ENCODE data around the gene GSAP.
"Not testable (repeated sequence)": the region's sequence is repeated elsewhere in the genome, so short reads cannot be mapped to it uniquely, and the experiment has no call there.

Gene GSAP

GRCh38 chr7:77354914-77355313, 61.2 kb downstream of the GSAP start:
- no peak for DNase-seq (ENCODE audit: low spot score)

DNA sequence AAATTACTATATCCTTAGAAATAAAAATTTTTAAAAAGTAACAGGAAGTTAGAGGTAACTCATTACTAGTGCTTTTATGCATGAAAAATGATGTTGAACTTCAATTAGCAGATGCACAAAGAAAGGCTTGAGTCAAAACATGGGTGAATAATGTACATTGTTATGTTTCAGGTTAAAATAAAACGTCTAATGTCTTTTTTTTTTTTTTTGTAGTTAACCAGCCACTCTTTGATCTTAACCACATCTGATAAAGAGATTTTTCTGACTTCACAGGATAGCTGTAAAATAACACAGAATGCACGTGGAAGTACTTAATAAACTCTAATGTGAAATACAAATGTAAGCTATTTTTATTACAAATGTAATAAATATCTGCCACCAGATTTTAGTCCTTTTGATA, 61.7 kb downstream of the GSAP start:
- DNase-seq (ENCODE audit: low spot score): no peak

- DNase-seq (ENCODE audit: low spot score): no peak
Measured at GRCh38 chr7:77353911-77354310, 62.2 kb downstream of the GSAP start.

GRCh38 chr7:77353407-77353721, 62.8 kb downstream of the GSAP start:
- no peak for DNase-seq (ENCODE audit: low spot score)

DNA sequence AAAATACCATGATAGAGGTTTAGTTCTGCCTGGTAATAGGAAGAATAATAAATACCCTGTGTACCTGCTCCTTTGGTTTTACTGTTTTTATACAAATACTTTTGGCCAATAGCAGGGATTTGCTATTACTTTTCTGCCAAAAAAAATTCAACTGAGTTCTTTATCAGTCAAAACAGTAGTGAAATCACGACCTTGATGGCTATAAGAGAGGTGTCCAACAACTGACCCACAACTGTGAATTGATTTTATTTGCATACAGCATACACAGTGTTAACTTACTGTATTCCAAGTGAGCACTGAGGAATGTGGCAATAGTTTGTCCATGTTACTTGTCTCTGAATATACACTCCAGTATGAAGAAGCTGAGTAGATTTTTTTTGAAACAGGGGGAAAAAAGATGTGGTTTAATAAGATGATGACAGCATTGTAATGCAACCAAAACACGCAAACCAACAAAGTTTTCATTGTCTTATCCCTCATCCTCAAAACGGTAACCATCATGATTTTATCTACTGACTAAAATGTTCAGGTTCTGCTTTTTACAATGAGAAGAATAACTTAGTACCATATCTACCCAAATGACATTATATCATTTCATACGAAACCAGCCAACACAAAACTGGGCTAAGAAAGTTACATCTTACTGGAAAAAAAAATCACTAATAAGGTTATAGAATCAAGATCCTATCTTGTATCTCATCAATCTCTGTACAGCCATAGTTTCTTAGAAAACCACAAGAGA, 63.3 kb downstream of the GSAP start:
- no peak for DNase-seq (ENCODE audit: low spot score)

DNA sequence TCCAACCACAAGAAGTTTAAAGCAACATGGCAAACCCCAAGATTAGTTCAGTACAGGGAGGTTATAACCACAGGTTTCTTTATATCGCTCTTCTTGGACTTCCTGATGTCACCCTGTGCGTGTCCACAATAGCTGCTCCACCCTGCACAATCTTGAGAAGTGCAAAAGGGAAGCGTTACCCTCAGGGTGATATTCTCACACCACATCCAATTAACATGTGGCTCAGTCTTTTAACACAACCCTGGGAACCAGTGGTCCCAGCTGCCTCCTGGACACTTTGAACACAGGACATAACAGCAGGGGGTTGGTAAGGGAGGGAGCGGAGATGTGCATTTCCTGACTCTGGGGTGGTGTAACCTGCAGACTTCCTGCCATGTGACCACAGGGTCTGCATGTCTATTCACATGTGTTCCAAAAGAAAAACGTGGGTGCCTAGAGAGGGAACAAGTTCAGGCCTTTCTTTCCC, 64.6 kb downstream of the GSAP start:
- peak; percentile 34 for DNase-seq (ENCODE audit: low spot score)

DNA sequence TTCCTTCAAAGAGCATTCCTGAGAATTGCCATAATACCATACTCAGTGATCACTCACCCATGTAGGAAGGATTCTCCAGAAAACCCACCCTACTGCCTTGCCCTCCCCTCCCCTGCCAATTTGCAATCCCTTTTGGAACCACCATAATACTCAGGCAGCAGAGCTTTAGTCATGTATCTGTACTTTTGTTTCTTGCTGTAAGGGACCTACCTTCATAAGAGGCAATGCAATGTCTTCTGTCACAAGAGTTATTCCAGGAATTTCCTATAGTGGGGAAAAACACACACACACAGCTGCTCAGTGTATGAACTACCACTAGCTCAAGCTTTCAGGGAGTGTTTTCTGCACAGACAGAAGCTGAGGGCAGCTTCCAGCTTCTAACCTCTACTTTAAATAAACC, 67.0 kb downstream of the GSAP start:
- DNase-seq (ENCODE audit: low spot score): no peak

DNA sequence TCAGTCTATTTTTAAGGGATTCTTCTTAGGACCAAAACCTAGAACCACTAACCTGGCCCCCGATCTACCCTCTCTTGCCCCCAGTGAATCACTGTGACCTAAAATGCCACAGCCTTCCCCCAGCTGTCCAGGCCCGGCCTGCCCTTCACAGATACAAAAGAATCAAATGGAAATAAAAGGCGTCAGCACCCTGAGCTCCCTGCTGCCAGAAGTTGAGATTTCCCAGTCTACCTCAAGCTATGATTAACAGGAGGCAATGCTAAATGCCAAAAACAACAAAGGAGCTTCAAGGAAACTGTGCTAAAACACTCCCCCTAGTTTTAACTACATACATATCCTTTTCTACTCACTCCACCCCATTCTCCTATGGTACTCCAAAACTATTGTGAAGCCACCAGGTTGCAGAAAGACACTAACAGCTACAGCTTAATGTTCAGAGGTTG, 67.8 kb downstream of the GSAP start:
- DNase-seq (ENCODE audit: low spot score): no peak

DNA sequence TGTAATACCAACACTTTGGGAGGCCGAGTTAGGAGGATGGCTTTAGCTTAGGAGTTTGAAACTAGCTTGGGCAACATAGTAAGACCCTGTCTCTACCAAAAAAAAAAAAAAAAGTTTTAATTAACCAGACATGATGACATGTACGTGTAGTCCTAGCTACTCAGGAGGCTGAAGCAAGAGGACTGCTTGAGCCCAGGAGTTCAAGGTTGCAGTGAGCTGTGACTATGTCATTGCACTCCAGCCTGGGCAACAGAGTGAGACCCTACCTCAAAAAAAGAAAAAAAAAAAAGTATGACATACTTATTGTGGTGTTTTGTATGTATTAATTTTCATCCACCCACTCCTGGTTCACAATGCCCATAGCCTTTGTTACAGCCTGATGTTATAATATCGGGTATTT, 69.7 kb downstream of the GSAP start:
- DNase-seq (ENCODE audit: low spot score): no peak

DNA sequence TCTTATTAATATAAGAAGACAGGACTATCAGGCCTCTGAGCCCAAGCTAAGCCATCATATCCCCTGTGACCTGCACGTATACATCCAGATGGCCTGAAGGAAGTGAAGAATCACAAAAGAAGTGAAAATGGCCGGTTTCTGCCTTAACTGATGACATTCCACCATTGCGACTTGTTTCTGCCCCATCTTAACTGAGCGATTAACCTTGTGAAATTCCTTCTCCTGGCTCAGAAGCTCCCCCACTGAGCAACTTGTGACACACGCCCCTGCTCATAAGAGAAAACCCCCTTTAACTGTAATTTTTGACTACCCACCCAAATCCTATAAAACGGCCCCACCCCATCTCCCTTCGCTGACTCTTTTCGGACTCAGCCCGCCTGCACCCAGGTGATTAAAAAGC, 70.7 kb downstream of the GSAP start:
- not testable (repeated sequence) for DNase-seq (ENCODE audit: low spot score)

DNA sequence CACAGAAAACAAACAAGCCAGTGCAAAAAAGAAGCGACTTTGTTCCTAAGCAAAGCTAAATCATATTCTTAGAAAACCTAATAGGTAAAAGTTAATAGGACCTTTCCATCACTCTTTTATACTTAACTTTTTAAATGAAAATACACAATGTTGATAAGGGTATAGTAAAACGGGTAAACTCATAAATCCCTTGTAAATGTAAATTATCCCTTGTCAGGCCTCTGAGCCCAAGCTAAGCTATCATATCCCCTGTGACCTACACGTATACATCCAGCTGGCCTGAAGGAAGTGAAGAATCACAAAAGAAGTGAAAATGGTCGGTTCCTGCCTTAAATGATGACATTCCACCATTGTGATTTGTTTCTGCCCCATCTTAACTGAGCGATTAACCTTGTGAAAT, 76.4 kb downstream of the GSAP start:
- no peak for DNase-seq (ENCODE audit: low spot score)

- DNase-seq (ENCODE audit: low spot score): no peak
Measured at GRCh38 chr7:77338883-77339629, 77.1 kb downstream of the GSAP start.

- peak; percentile 42 for DNase-seq (ENCODE audit: low spot score)
Measured at GRCh38 chr7:77338260-77338659, 77.9 kb downstream of the GSAP start.

GRCh38 chr7:77337456-77337990, 78.6 kb downstream of the GSAP start:
- DNase-seq (ENCODE audit: low spot score): no peak

DNA sequence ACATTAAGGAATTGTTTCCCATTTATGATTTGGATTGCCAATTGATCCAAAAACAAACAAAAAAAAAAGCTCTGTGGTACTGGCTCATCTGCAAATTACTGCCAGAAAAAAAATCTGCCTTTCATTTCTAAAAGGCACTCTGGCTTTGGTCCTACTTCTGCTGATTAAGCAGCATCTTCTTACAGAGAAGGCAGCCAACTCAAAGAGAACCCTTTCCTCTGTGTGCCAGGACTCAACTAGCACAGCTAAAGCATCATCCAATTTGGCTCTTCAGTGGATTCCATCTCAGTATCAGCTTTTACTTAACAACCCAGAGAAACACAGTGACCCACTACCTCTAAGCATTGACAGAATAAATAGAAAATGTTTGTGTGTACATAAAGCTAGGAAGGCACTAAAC, 80.6 kb downstream of the GSAP start:
- peak; percentile 54 for DNase-seq (ENCODE audit: low spot score)

GRCh38 chr7:77334039-77334438, 82.1 kb downstream of the GSAP start:
- DNase-seq (ENCODE audit: low spot score): not testable (repeated sequence)

DNA sequence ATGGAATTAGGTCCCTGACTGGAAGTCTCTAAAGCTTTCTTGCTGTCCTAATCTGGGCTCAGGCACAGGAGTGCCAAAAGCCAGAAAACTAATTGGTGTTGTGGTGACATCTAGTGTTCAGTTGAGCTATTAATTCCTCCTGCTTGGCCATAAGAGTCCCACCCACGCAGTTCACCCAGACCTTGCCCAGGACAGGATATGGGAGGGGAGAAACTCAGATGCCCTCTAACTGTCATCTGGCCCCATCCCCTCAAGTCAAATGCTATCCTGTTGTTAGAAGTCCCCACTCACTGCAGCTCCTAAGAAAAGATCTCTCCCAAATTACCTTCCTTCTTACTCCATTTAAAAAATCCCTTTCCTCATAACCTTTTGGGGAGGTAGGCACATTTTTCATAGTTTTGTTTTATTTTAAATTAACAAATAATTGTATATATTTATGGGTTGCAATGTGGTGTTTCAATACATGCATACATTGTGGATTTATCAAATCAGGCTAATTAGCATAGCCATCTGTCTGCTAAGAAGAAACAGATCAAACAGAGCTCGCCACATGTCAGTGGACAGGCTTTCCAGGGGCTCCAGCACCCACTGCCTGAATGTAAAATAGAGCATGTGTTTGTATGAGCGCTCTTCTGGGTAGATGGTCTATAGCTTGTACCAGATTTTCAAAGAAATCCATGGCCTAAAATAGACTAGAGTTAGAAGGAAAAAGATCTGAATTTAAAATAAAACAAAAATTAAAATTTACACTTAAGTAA, 84.0 kb downstream of the GSAP start:
- peak; percentile 96 for DNase-seq (ENCODE audit: low spot score)

DNA sequence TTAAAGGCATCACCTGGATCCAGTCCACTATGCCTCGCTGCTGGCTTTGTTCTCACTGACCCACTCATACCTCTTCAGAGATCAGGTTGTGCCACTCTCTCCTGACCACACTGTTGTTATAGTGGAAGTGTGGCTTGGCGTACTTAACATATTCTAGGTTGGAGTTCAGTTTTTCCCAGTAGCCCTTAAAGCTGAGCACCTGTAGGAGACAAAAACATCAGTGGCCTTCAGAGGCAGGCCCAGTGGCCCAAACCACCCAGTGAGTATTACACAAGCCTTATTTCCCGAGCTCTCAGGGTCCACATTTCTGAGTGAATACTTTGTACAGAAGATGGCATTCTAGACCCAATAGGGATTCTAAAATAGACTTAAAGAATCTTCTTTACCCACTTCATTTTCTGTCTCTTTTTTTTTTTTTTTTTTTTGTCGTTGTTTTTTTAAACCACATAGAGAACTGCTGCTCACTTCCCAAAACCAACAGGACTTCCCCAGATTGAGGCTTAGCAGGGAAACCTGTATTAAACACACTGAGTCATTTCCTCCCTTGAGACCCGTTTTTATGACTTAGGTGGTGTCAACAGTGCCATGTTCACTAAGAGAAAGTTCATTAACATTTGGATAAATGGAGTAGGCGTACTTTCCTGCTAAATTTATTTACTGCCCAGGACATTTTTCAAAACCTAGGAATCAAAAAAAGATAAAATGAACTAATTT, 85.8 kb downstream of the GSAP start:
- DNase-seq (ENCODE audit: low spot score): peak; percentile 59

GRCh38 chr7:77329466-77330168, 86.5 kb downstream of the GSAP start:
- no peak for DNase-seq (ENCODE audit: low spot score)

- no peak for DNase-seq (ENCODE audit: low spot score)
Measured at GRCh38 chr7:77328669-77329068, 87.5 kb downstream of the GSAP start.

DNA sequence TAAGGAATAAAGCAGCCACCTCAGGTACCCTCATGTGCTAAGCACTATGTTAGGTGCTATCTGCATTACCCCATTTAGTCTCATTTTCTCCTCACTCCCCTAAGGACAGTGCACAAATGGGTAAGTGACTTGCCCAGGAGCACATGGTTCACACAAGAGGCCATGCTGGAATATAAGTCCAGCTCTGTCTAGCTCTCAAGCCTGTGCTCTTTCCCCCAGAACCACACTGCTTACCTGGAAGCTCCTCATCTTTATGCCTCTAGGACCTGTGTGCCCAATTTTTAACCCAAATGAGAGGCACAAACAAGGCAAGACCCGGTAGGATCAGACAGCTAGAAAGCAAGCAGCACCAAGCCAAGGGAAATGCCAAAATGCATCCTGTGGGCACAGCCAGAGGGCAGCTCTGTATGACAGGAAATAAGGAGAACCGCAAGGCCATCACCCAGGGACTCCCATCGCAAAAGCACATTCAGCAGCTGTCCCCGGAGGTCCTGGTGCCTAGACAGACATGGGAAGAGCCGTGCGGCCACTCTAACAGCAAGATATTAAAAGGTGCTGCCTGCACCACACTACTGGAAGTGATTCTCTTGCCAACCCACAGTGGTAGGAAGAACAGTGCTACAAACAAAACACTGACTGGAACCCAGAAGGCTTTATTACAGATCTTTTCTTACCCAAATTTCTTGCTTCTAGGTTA, 88.1 kb downstream of the GSAP start:
- no peak for DNase-seq (ENCODE audit: low spot score)
